ENCODE data around the gene PPM1E.
"Not testable (repeated sequence)": the region's sequence is repeated elsewhere in the genome, so short reads cannot be mapped to it uniquely, and the experiment has no call there.

PPM1E gene

GRCh38 chr17:58779446-58779845 is 23.8 kb downstream of the PPM1E start:
- no peak for DNase-seq (ENCODE audit: low spot score)

GRCh38 chr17:58783380-58783779 is 27.7 kb downstream of the PPM1E start:
- no peak for DNase-seq (ENCODE audit: low spot score)

GRCh38 chr17:58785097-58785496 is 29.4 kb downstream of the PPM1E start:
- no peak for DNase-seq (ENCODE audit: low spot score)

GRCh38 chr17:58786586-58787295 is 31.1 kb downstream of the PPM1E start:
- no peak for DNase-seq (ENCODE audit: low spot score)

GRCh38 chr17:58788199-58788598 is 32.5 kb downstream of the PPM1E start:
- DNase-seq (ENCODE audit: low spot score): no peak

- no peak for DNase-seq (ENCODE audit: low spot score)
Observed at GRCh38 chr17:58789160-58789559, 33.5 kb downstream of the PPM1E start.

- no peak for DNase-seq (ENCODE audit: low spot score)
Observed at GRCh38 chr17:58789831-58790230, 34.2 kb downstream of the PPM1E start.

- DNase-seq (ENCODE audit: low spot score): not testable (repeated sequence)
Observed at GRCh38 chr17:58794508-58794907, 38.9 kb downstream of the PPM1E start.

GRCh38 chr17:58802188-58802587 is 46.5 kb downstream of the PPM1E start:
- no peak for DNase-seq (ENCODE audit: low spot score)

GRCh38 chr17:58806046-58806445 is 50.4 kb downstream of the PPM1E start:
- DNase-seq (ENCODE audit: low spot score): no peak

- DNase-seq (ENCODE audit: low spot score): no peak
Observed at GRCh38 chr17:58808609-58809563, 53.2 kb downstream of the PPM1E start.

GRCh38 chr17:58809564-58809936 is 53.9 kb downstream of the PPM1E start:
- no peak for DNase-seq (ENCODE audit: low spot score)

- no peak for DNase-seq (ENCODE audit: low spot score)
Observed at GRCh38 chr17:58811290-58811689, 55.6 kb downstream of the PPM1E start.

GRCh38 chr17:58813712-58814111 is 58.1 kb downstream of the PPM1E start:
- no peak for DNase-seq (ENCODE audit: low spot score)

GRCh38 chr17:58818654-58819053 is 63.0 kb downstream of the PPM1E start:
- DNase-seq (ENCODE audit: low spot score): no peak

- peak; percentile 3 for DNase-seq (ENCODE audit: low spot score)
Observed at GRCh38 chr17:58822148-58823050, 66.7 kb downstream of the PPM1E start.

GRCh38 chr17:58823051-58823525 is 67.4 kb downstream of the PPM1E start:
- DNase-seq (ENCODE audit: low spot score): no peak

- DNase-seq (ENCODE audit: low spot score): no peak
Observed at GRCh38 chr17:58829172-58829637, 73.6 kb downstream of the PPM1E start.

- DNase-seq (ENCODE audit: low spot score): no peak
Observed at GRCh38 chr17:58831780-58832179, 76.1 kb downstream of the PPM1E start.

- no peak for DNase-seq (ENCODE audit: low spot score)
Observed at GRCh38 chr17:58832514-58832913, 76.9 kb downstream of the PPM1E start.

- DNase-seq (ENCODE audit: low spot score): no peak
Observed at GRCh38 chr17:58837699-58838098, 82.0 kb downstream of the PPM1E start.
